Testis (tissue), 2 donors: ENCODE results near the gene TOP3B.

Source experiments
- CTCF ChIP-seq, 3 experiments: fragments of 450-650 bp in 2 of 3; fragments of 200-600 bp in 1 of 3; sonication (generic) in 1 of 3; IDR thresholded peaks; one replicate each; pipeline ENCODE4 v1.5.1; 2016 to 2019; ENCODE audit warnings: antibody characterized with exemption in 3 of 3, mild to moderate bottlenecking in 2 of 3, moderate library complexity in 1 of 3
- POLR2A ChIP-seq: fragments of 450-650 bp; IDR thresholded peaks from one replicate; pipeline ENCODE4 v1.6.1; 2017; ENCODE audit warnings: antibody characterized with exemption, mild to moderate bottlenecking, moderate library complexity

GRCh38 chr22:21949569-21949918 lies 33.0 kb downstream of the TOP3B start:
- TF ChIP-seq POLR2A (no peak), CTCF (IDR thresholded peaks at IDR 0.05) (no peak)
